ENCODE data around the gene EIF6.

The EIF6 gene

DNA sequence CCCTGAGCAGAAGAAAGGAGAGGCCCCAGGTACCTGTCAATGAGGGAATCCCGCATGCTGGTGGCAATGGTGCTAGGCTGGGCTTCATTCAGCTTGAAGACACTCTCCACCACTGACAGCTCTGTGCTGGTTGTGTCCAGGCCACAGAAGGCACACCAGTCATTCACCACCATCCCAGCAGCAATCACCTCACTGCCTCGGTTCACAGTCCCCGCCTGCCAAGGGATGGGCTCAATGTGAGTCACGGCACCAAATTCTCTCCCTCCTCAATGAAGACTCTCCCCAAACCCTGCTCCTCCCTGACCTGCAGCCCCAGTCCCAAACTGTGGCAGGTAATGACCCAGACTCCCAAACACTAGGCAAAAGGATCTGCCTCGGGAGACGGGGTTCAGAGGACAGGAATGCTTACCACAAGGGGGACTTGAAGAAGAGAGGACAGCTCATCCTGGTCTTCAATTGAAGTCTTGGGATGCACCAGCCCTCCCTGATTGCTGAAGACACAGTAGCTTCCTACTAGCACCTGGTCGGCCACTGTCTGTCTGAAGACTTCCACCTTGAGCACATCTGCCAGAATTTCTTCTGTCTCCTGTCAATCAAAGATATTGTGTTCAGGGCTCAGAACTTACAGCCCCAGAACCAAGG, 4.9 kb downstream of the EIF6 start:
- Histone ChIP-seq H3K23ac (ENCODE audit: low read length) (no peak overlapping the region), H4K8ac (ENCODE audit: low read depth, low read length) (no peak overlapping the region), H2BK120ac (ENCODE audit: insufficient read depth, low read length, poor library complexity) (no peak overlapping the region), H3K79me1 (ENCODE audit: low read length) (peaks cover 16% of the 10 kb centered on the region), H3K4ac (ENCODE audit: low read depth, low read length) (no peak overlapping the region), H3K27me3 (ENCODE audit: insufficient read depth, low read length) (no peaks in the 10 kb centered on the region), H3K36me3 (ENCODE audit: control insufficient read depth in 1 of 2, insufficient read depth in 2 of 2, low read length in 2 of 2) (peaks cover 48 to 49% of the 10 kb centered on the region in 2 experiments), H2BK5ac (ENCODE audit: low read depth, low read length, poor library complexity) (no peak overlapping the region), H2AFZ (ENCODE audit: insufficient read depth, low read length, poor library complexity) (no peak overlapping the region), H3K4me3 (ENCODE audit: low read depth, low read length) (no peak overlapping the region), H3K9me3 (ENCODE audit: insufficient read depth, low read depth, low read length) (peaks cover 2% of the 10 kb centered on the region), H4K91ac (ENCODE audit: low read depth, low read length) (no peak overlapping the region), H3K9ac (ENCODE audit: low read length) (no peak overlapping the region), H3K4me1 (ENCODE audit: control insufficient read depth in 1 of 2, insufficient read depth in 2 of 2, low read length in 2 of 2) (peaks cover 10 to 14% of the 10 kb centered on the region in 2 experiments), H3K4me2 (ENCODE audit: low read length) (no peak overlapping the region), H4K12ac (ENCODE audit: low read depth, low read length) (no peak overlapping the region), H3K18ac (ENCODE audit: low read length) (no peak overlapping the region), H3K79me2 (ENCODE audit: control insufficient read depth, insufficient read depth, low read length, poor library complexity) (peaks cover 17% of the 10 kb centered on the region), H3K14ac (ENCODE audit: low read length) (no peak overlapping the region), H3K27ac (ENCODE audit: low read depth, low read length) (no peak overlapping the region), H2AK5ac (ENCODE audit: low read length) (no peak overlapping the region), H2BK12ac (ENCODE audit: low read length) (no peak overlapping the region)
- WGBS (ENCODE audit: extremely low coverage, insufficient coverage, insufficient read length) = no CpG with 5 or more reads among the region's 7 CpGs
- DNase-seq = peak in 1 of 2 donors; percentile 21

GRCh38 chr20:35279040-35279439, 5.5 kb downstream of the EIF6 start:
- H2AFZ ChIP-seq (ENCODE audit: insufficient read depth, low read length, poor library complexity) = no peak overlapping the region
- no peak overlapping the region for H2BK120ac ChIP-seq (ENCODE audit: insufficient read depth, low read length, poor library complexity)
- H3K36me3 ChIP-seq (ENCODE audit: control insufficient read depth in 1 of 2, insufficient read depth in 2 of 2, low read length in 2 of 2) = peaks cover 49 to 52% of the 10 kb centered on the region in 2 experiments
- no peak overlapping the region for H3K27ac ChIP-seq (ENCODE audit: low read depth, low read length)
- H4K12ac ChIP-seq (ENCODE audit: low read depth, low read length) = no peak overlapping the region
- no CpG with 5 or more reads among the region's 5 CpGs for WGBS (ENCODE audit: extremely low coverage, insufficient coverage, insufficient read length)
- no peak overlapping the region for H3K14ac ChIP-seq (ENCODE audit: low read length)
- no peak overlapping the region for H3K4me2 ChIP-seq (ENCODE audit: low read length)
- no peak overlapping the region for H3K18ac ChIP-seq (ENCODE audit: low read length)
- H2BK12ac ChIP-seq (ENCODE audit: low read length) = no peak overlapping the region
- peaks cover 2% of the 10 kb centered on the region for H3K9me3 ChIP-seq (ENCODE audit: insufficient read depth, low read depth, low read length)
- peaks cover 14% of the 10 kb centered on the region for H3K79me2 ChIP-seq (ENCODE audit: control insufficient read depth, insufficient read depth, low read length, poor library complexity)
- H3K27me3 ChIP-seq (ENCODE audit: insufficient read depth, low read length) = no peaks in the 10 kb centered on the region
- peak; percentile 20 to 33 for DNase-seq
- peaks cover 11% of the 10 kb centered on the region for H3K79me1 ChIP-seq (ENCODE audit: low read length)
- no peak overlapping the region for H2AK5ac ChIP-seq (ENCODE audit: low read length)
- no peak overlapping the region for H3K4me3 ChIP-seq (ENCODE audit: low read depth, low read length)
- H3K23ac ChIP-seq (ENCODE audit: low read length) = no peak overlapping the region
- no peak overlapping the region for H4K8ac ChIP-seq (ENCODE audit: low read depth, low read length)
- no peak overlapping the region for H4K91ac ChIP-seq (ENCODE audit: low read depth, low read length)
- H3K9ac ChIP-seq (ENCODE audit: low read length) = no peak overlapping the region
- H3K4ac ChIP-seq (ENCODE audit: low read depth, low read length) = no peak overlapping the region
- H3K4me1 ChIP-seq (ENCODE audit: control insufficient read depth in 1 of 2, insufficient read depth in 2 of 2, low read length in 2 of 2) = peaks cover 10 to 14% of the 10 kb centered on the region in 2 experiments
- H2BK5ac ChIP-seq (ENCODE audit: low read depth, low read length, poor library complexity) = no peak overlapping the region

DNA sequence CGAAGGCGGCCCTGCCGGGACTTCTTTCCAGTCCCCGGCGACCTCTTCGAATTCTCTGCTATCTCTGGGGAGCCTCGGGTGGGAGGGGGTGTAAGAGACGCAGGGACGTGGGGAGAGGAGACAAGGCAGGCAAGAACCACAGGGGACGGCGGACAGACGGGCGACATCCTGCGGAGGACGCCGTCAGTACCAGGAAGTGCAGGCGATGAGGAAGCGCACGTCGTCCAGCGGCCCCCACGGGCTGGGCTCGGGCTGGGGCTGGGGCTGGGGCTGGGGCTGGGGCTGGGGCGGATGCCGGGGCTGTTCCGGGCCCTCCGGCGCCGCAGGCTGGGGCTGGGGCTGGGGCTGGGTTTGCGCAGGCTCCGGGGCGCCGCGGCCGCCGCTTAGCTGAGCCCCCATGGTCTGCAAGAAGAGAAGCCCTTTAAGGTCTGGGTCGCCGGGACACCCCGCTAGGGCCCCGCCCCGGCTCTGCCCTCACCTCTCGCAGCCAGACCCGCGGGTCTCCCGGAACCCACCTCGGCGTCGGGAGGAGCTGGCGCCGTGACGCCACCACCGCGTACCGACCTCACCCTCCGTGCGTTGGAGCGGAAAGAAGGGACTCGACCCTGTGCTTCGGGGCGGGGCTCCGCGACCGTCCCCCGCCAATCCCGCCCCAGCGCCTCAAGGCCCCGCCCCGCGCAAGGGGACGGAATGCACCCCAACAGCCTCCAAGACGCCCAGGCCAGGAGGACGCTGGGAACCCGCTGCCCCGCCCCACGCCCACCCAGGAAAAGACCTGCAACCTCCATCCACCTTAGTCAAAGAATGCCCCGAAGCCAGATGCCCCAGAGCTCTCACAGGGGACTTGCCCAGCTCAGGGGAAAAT, 6.8 kb downstream of the EIF6 start, which contains the start of gene MMP24OS:
MMP24OS (minus strand) TSS at position 592 of the 865 bp plus-strand sequence; CDS start at position 399, 193 bp downstream.
- Histone ChIP-seq H3K23ac (ENCODE audit: low read length) (no peak within 1 kb of the TSS), H3K4me1 (ENCODE audit: control insufficient read depth in 1 of 2, insufficient read depth in 2 of 2, low read length in 2 of 2) (peaks cover 7 to 11% of the 10 kb centered on the region in 2 experiments), H3K79me1 (ENCODE audit: low read length) (peaks cover 9% of the 10 kb centered on the region), H3K4me3 (ENCODE audit: low read depth, low read length) (peak within 1 kb of the TSS; percentile 73), H3K36me3 (ENCODE audit: control insufficient read depth in 1 of 2, insufficient read depth in 2 of 2, low read length in 2 of 2) (peaks cover 49 to 52% of the 10 kb centered on the region in 2 experiments), H4K91ac (ENCODE audit: low read depth, low read length) (peak within 1 kb of the TSS; percentile 93), H4K12ac (ENCODE audit: low read depth, low read length) (peak within 1 kb of the TSS; percentile 93), H2AFZ (ENCODE audit: insufficient read depth, low read length, poor library complexity) (peak within 1 kb of the TSS; percentile 69), H3K4me2 (ENCODE audit: low read length) (peak within 1 kb of the TSS; percentile 67), H3K79me2 (ENCODE audit: control insufficient read depth, insufficient read depth, low read length, poor library complexity) (peaks cover 7% of the 10 kb centered on the region), H2BK120ac (ENCODE audit: insufficient read depth, low read length, poor library complexity) (peak within 1 kb of the TSS; percentile 84), H3K9ac (ENCODE audit: low read length) (peak within 1 kb of the TSS; percentile 74), H3K4ac (ENCODE audit: low read depth, low read length) (peak within 1 kb of the TSS; percentile 97), H3K27ac (ENCODE audit: low read depth, low read length) (peak within 1 kb of the TSS; percentile 91), H2BK12ac (ENCODE audit: low read length) (peak within 1 kb of the TSS; percentile 54), H3K18ac (ENCODE audit: low read length) (peak within 1 kb of the TSS; percentile 95), H3K14ac (ENCODE audit: low read length) (peak within 1 kb of the TSS; percentile 93), H3K27me3 (ENCODE audit: insufficient read depth, low read length) (no peaks in the 10 kb centered on the region), H3K9me3 (ENCODE audit: insufficient read depth, low read depth, low read length) (peaks cover 2% of the 10 kb centered on the region), H4K8ac (ENCODE audit: low read depth, low read length) (peak within 1 kb of the TSS; percentile 89), H2BK5ac (ENCODE audit: low read depth, low read length, poor library complexity) (peak within 1 kb of the TSS; percentile 90), H2AK5ac (ENCODE audit: low read length) (peak within 1 kb of the TSS; percentile 98)
- DNase-seq = peak; percentile 74 to 95
- no CpG with 5 or more reads among the region's 76 CpGs for WGBS (ENCODE audit: extremely low coverage, insufficient coverage, insufficient read length)

DNA sequence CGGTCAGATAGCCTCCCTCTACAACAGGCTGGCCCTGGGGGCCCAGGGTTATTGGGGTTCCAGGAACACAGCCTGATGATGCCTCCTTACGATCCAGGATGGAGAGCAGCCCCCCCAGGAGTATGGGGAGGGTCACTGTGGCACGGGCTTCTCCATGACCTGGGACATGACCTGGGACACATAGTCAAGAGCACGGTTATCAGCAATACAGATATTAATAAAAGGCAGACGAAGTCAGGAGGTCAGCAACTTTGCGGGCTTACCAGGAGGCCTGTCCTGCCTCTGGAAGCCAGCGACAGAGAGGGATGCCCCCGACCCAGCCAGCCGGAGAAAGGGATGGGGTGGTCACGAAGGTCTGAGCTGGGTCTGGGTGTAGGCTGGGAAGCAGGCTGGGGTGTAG, 7.4 kb downstream of the EIF6 start:
- H3K23ac ChIP-seq (ENCODE audit: low read length) = no peak overlapping the region
- peak overlapping the region; percentile 91 for H3K27ac ChIP-seq (ENCODE audit: low read depth, low read length)
- peaks cover 49 to 52% of the 10 kb centered on the region in 2 experiments for H3K36me3 ChIP-seq (ENCODE audit: control insufficient read depth in 1 of 2, insufficient read depth in 2 of 2, low read length in 2 of 2)
- H3K9me3 ChIP-seq (ENCODE audit: insufficient read depth, low read depth, low read length) = peaks cover 2% of the 10 kb centered on the region
- H2BK12ac ChIP-seq (ENCODE audit: low read length) = peak overlapping the region; percentile 54
- peaks cover 9% of the 10 kb centered on the region for H3K79me1 ChIP-seq (ENCODE audit: low read length)
- H3K9ac ChIP-seq (ENCODE audit: low read length) = peak overlapping the region; percentile 74
- peak overlapping the region; percentile 93 for H3K14ac ChIP-seq (ENCODE audit: low read length)
- H3K4me2 ChIP-seq (ENCODE audit: low read length) = peak overlapping the region; percentile 67
- H3K27me3 ChIP-seq (ENCODE audit: insufficient read depth, low read length) = no peaks in the 10 kb centered on the region
- H3K4me3 ChIP-seq (ENCODE audit: low read depth, low read length) = peak overlapping the region; percentile 73
- H4K12ac ChIP-seq (ENCODE audit: low read depth, low read length) = peak overlapping the region; percentile 93
- peak overlapping the region; percentile 63 for H2AFZ ChIP-seq (ENCODE audit: insufficient read depth, low read length, poor library complexity)
- peak overlapping the region; percentile 90 for H2BK5ac ChIP-seq (ENCODE audit: low read depth, low read length, poor library complexity)
- H4K91ac ChIP-seq (ENCODE audit: low read depth, low read length) = peak overlapping the region; percentile 93
- H3K18ac ChIP-seq (ENCODE audit: low read length) = peak overlapping the region; percentile 95
- H3K4ac ChIP-seq (ENCODE audit: low read depth, low read length) = peak overlapping the region; percentile 97
- peak overlapping the region; percentile 89 for H4K8ac ChIP-seq (ENCODE audit: low read depth, low read length)
- peaks cover 7 to 11% of the 10 kb centered on the region in 2 experiments for H3K4me1 ChIP-seq (ENCODE audit: control insufficient read depth in 1 of 2, insufficient read depth in 2 of 2, low read length in 2 of 2)
- DNase-seq = no peak
- WGBS (ENCODE audit: extremely low coverage, insufficient coverage, insufficient read length) = no CpG with 5 or more reads among the region's 10 CpGs
- peak overlapping the region; percentile 98 for H2AK5ac ChIP-seq (ENCODE audit: low read length)
- H3K79me2 ChIP-seq (ENCODE audit: control insufficient read depth, insufficient read depth, low read length, poor library complexity) = peaks cover 7% of the 10 kb centered on the region
- H2BK120ac ChIP-seq (ENCODE audit: insufficient read depth, low read length, poor library complexity) = peak overlapping the region; percentile 84
